CD4-positive, alpha-beta T cell treated with Interleukin-4 for 4 hours (primary cell): ENCODE measurements around the gene SNN.

Source experiments
- DNase-seq: peaks from one replicate; pipeline ENCODE4 v3.0.0-alpha.2; 2020

SNN gene

GRCh38 chr16:11681976-11682654 lies 13.9 kb downstream of the SNN start:
- DNase-seq: no peak

- no peak for DNase-seq
These were observed 14.4 kb downstream of the SNN start for GRCh38 chr16:11682655-11683096.

- DNase-seq: no peak
These were observed 14.9 kb downstream of the SNN start for GRCh38 chr16:11683145-11683544.

- no peak for DNase-seq
These were observed 16.2 kb downstream of the SNN start for GRCh38 chr16:11684231-11685025.

- DNase-seq: no peak
These were observed 17.8 kb downstream of the SNN start for GRCh38 chr16:11685844-11686618.

- no peak for DNase-seq
These were observed 18.6 kb downstream of the SNN start for GRCh38 chr16:11686713-11687380.

GRCh38 chr16:11687601-11688519 lies 19.6 kb downstream of the SNN start:
- no peak for DNase-seq

- DNase-seq: no peak
These were observed 20.2 kb downstream of the SNN start for GRCh38 chr16:11688520-11688886.

GRCh38 chr16:11689031-11689840 lies 21.0 kb downstream of the SNN start:
- no peak for DNase-seq

GRCh38 chr16:11691235-11691634 lies 23.0 kb downstream of the SNN start:
- no peak for DNase-seq

- no peak for DNase-seq
These were observed 23.5 kb downstream of the SNN start for GRCh38 chr16:11691771-11692170.

GRCh38 chr16:11692171-11692570 lies 23.9 kb downstream of the SNN start:
- DNase-seq: no peak

GRCh38 chr16:11692651-11693050 lies 24.4 kb downstream of the SNN start:
- DNase-seq: no peak

GRCh38 chr16:11696266-11697012 lies 28.2 kb downstream of the SNN start:
- no peak for DNase-seq

- DNase-seq: no peak
These were observed 29.1 kb downstream of the SNN start for GRCh38 chr16:11697319-11697718.

- DNase-seq: peak; percentile 57
These were observed 30.0 kb downstream of the SNN start for GRCh38 chr16:11698271-11698689.

GRCh38 chr16:11699234-11699894 lies 31.1 kb downstream of the SNN start:
- no peak for DNase-seq

GRCh38 chr16:11700264-11701029 lies 32.2 kb downstream of the SNN start:
- no peak for DNase-seq
